Vagina (tissue), 2 donors: ENCODE results near the gene HMGCR. TPM values are rescaled to one million over a fixed set of nuclear protein-coding genes. Genes with fewer than 3 reads are reported as not detected.
"Not testable (repeated sequence)": the region's sequence is repeated elsewhere in the genome, so short reads cannot be mapped to it uniquely, and the experiment has no call there.

Experiments used
- DNase-seq, 2 donors: peaks; one replicate each; pipeline ENCODE4 v3.0.0-alpha.2; 2017; ENCODE audit errors: extremely low spot score in 2 of 2
- H3K27ac ChIP-seq: fragments of 200-600 bp; sonication (generic); one replicate; pipeline ENCODE4 v1.5.1; 2019
- H3K27me3 ChIP-seq: fragments of 200-600 bp; sonication (generic); one replicate; pipeline ENCODE4 v1.5.1; 2019
- H3K36me3 ChIP-seq, 2 donors: fragments of 200-600 bp; sonication (generic); one replicate each; pipeline ENCODE4 v1.5.1; 2017 to 2019
- H3K4me1 ChIP-seq: fragments of 200-600 bp; sonication (generic); one replicate; pipeline ENCODE4 v1.5.1; 2019
- H3K4me3 ChIP-seq, 2 donors: fragments of 200-600 bp; sonication (generic); 1 replicate in 1 of 2; 2 replicates in 1 of 2; pipeline ENCODE4 v1.5.1; 2016 to 2019
- H3K9me3 ChIP-seq: fragments of 200-600 bp; sonication (generic); one replicate; pipeline ENCODE4 v1.5.1; 2019
- CTCF ChIP-seq, 3 experiments: fragments of 450-650 bp in 2 of 3; fragments of 200-600 bp in 1 of 3; sonication (generic) in 1 of 3; IDR thresholded peaks; one replicate each; pipeline ENCODE4 v1.5.1; 2017 to 2019; ENCODE audit warnings: antibody characterized with exemption in 3 of 3, mild to moderate bottlenecking in 2 of 3, moderate library complexity in 2 of 3
- POLR2A ChIP-seq, 2 donors: fragments of 450-650 bp; IDR thresholded peaks; one replicate each; pipeline ENCODE4 v1.6.1; 2017; ENCODE audit warnings: antibody characterized with exemption in 2 of 2, mild to moderate bottlenecking in 2 of 2, moderate library complexity in 2 of 2
- POLR2AphosphoS5 ChIP-seq, 2 donors: sonication (generic); formaldehyde crosslinking; IDR thresholded peaks; one replicate each; pipeline ENCODE4 v1.9.0; 2017; ENCODE audit warnings: antibody characterized with exemption in 2 of 2, mild to moderate bottlenecking in 2 of 2, low read depth in 1 of 2; ENCODE audit not compliant: insufficient read depth in 1 of 2
- intact Hi-C: fragments of 100-400 bp; cut with DNase I; formaldehyde crosslinking; loops from one replicate; pipeline ENCODE4 v1.15.1; 2023
- total RNA-seq: library from RNA; depleted of rRNA; stranded (reverse); fragments of >200 nt; gene quantifications from one replicate; pipeline ENCODE4 v1.2.3, GENCODE V29; 2016

Gene HMGCR
- total RNA-seq, result 42.7 TPM

- peaks cover 25% of the 10 kb centered on the region for H3K4me1 ChIP-seq
- no peaks in the 10 kb centered on the region for H3K9me3 ChIP-seq
- DNase-seq, result peak; percentile 99 to 100
- peak within 1 kb of the TSS; percentile 97 for H3K27ac ChIP-seq
- no peaks in the 10 kb centered on the region for H3K27me3 ChIP-seq
- intact Hi-C loops, result no loop called here
- peak in 1 of 2 donors; percentile 32 for TF ChIP-seq POLR2A (IDR thresholded peaks at IDR 0.05)
- no peak for TF ChIP-seq CTCF (IDR thresholded peaks at IDR 0.05)
- TF ChIP-seq POLR2AphosphoS5 (IDR thresholded peaks at IDR 0.05; ENCODE audit: insufficient read depth in 1 of 2, low read depth in 1 of 2), result peak; percentile 87 to 89
- H3K4me3 ChIP-seq, result peak within 1 kb of the TSS; percentile 97 to 98
- no peaks in the 10 kb centered on the region for H3K36me3 ChIP-seq
Observed at GRCh38 chr5:75336615-75337336, at the start of gene HMGCR. TSS of gene HMGCR (plus strand) at chr5:75337220. CDS start at chr5:75342606, 5,386 bp downstream.

GRCh38 chr5:75291844-75292243 lies 45.2 kb upstream of the HMGCR start:
- intact Hi-C loops, H3K27me3 ChIP-seq, H3K4me1 ChIP-seq, H3K4me3 ChIP-seq, H3K36me3 ChIP-seq, H3K9me3 ChIP-seq, DNase-seq, H3K27ac ChIP-seq: not testable (repeated sequence)

GRCh38 chr5:75300084-75300483 lies 36.9 kb upstream of the HMGCR start:
- Histone ChIP-seq H3K4me3 (no peak overlapping the region), H3K36me3 (no peaks in the 10 kb centered on the region), H3K4me1 (no peaks in the 10 kb centered on the region), H3K9me3 (no peaks in the 10 kb centered on the region), H3K27ac (no peak overlapping the region), H3K27me3 (no peaks in the 10 kb centered on the region)
- intact Hi-C loops, result no loop called here
- no peak for TF ChIP-seq POLR2A (IDR thresholded peaks at IDR 0.05)
- no peak for TF ChIP-seq CTCF (IDR thresholded peaks at IDR 0.05)
- no peak for TF ChIP-seq POLR2AphosphoS5 (IDR thresholded peaks at IDR 0.05; ENCODE audit: insufficient read depth in 1 of 2, low read depth in 1 of 2)
- DNase-seq, result no peak

GRCh38 chr5:75303419-75303818 lies 33.6 kb upstream of the HMGCR start:
- no peak for DNase-seq
- H3K9me3 ChIP-seq, result no peaks in the 10 kb centered on the region
- no peak overlapping the region for H3K4me3 ChIP-seq
- H3K36me3 ChIP-seq, result no peaks in the 10 kb centered on the region
- intact Hi-C loops, result no loop called here
- H3K4me1 ChIP-seq, result no peaks in the 10 kb centered on the region
- no peaks in the 10 kb centered on the region for H3K27me3 ChIP-seq
- no peak overlapping the region for H3K27ac ChIP-seq
- TF ChIP-seq POLR2AphosphoS5 (IDR thresholded peaks at IDR 0.05; ENCODE audit: insufficient read depth in 1 of 2, low read depth in 1 of 2), result no peak
- TF ChIP-seq POLR2A (IDR thresholded peaks at IDR 0.05), result no peak
- TF ChIP-seq CTCF (IDR thresholded peaks at IDR 0.05), result no peak

- H3K27me3 ChIP-seq, H3K4me1 ChIP-seq, intact Hi-C loops, H3K27ac ChIP-seq, DNase-seq, H3K36me3 ChIP-seq, H3K9me3 ChIP-seq, H3K4me3 ChIP-seq: not testable (repeated sequence)
Observed at GRCh38 chr5:75304486-75304885, 32.5 kb upstream of the HMGCR start.

- H3K36me3 ChIP-seq, result no peaks in the 10 kb centered on the region
- DNase-seq, result no peak
- intact Hi-C loops, result no loop called here
- no peak overlapping the region for H3K4me3 ChIP-seq
- H3K27me3 ChIP-seq, result no peaks in the 10 kb centered on the region
- no peak overlapping the region for H3K27ac ChIP-seq
- TF ChIP-seq POLR2AphosphoS5 (IDR thresholded peaks at IDR 0.05; ENCODE audit: insufficient read depth in 1 of 2, low read depth in 1 of 2) (no peak), CTCF (IDR thresholded peaks at IDR 0.05) (no peak), POLR2A (IDR thresholded peaks at IDR 0.05) (no peak)
- no peaks in the 10 kb centered on the region for H3K4me1 ChIP-seq
- no peaks in the 10 kb centered on the region for H3K9me3 ChIP-seq
Observed at GRCh38 chr5:75306746-75307145, 30.3 kb upstream of the HMGCR start.
